Breast epithelium (tissue), 4 donors: ENCODE measurements around the gene NDUFAF2. TPM values are rescaled to one million over a fixed set of nuclear protein-coding genes. Genes with fewer than 3 reads are reported as not detected.

Source experiments
- DNase-seq, 2 donors: peaks; one replicate each; pipeline ENCODE4 v3.0.0-alpha.2; 2019; ENCODE audit warnings: low spot score in 2 of 2
- H3K27ac ChIP-seq, 2 donors: fragments of 200-600 bp; sonication (generic) in 1 of 2; one replicate each; pipeline ENCODE4 v1.5.1; 2016 to 2019; ENCODE audit warnings: mild to moderate bottlenecking in 1 of 2
- H3K27me3 ChIP-seq, 2 donors: fragments of 200-600 bp; sonication (generic) in 1 of 2; one replicate each; pipeline versions ENCODE4 v1.5.1 to v1.6.0; 2017 to 2019; ENCODE audit warnings: control low read depth in 1 of 2, mild to moderate bottlenecking in 1 of 2
- H3K36me3 ChIP-seq: fragments of 200-600 bp; one replicate; pipeline ENCODE4 v1.5.1; 2019
- H3K4me1 ChIP-seq, 2 donors: fragments of 200-600 bp; sonication (generic); one replicate each; pipeline ENCODE4 v1.5.1; 2016 to 2019; ENCODE audit warnings: control low read depth in 1 of 2
- H3K4me3 ChIP-seq, 3 donors: fragments of 200-600 bp; sonication (generic); 1 replicate in 2 of 3; 2 replicates in 1 of 3; pipeline ENCODE4 v1.5.1; 2016 to 2019; ENCODE audit warnings: mild to moderate bottlenecking in 3 of 3, moderate library complexity in 2 of 3
- H3K9me3 ChIP-seq, 2 donors: fragments of 200-600 bp; sonication (generic) in 1 of 2; one replicate each; pipeline ENCODE4 v1.5.1; 2016 to 2019; ENCODE audit warnings: control low read depth in 1 of 2
- POLR2A ChIP-seq: fragments of 450-650 bp; IDR thresholded peaks from one replicate; pipeline ENCODE4 v1.6.1; 2016; ENCODE audit warnings: antibody characterized with exemption, mild to moderate bottlenecking, moderate library complexity
- POLR2AphosphoS5 ChIP-seq, 3 donors: sonication (generic); formaldehyde crosslinking; IDR thresholded peaks; one replicate each; pipeline ENCODE4 v1.6.1; 2017; ENCODE audit warnings: antibody characterized with exemption in 3 of 3
- intact Hi-C: fragments of 100-400 bp; cut with DNase I; formaldehyde crosslinking; loops from one replicate; pipeline ENCODE4 v1.15.1; 2023; ENCODE audit warnings: low total_unique reads
- total RNA-seq, 3 donors: library from RNA; depleted of rRNA; stranded (reverse); fragments of >200 nt; gene quantifications; one replicate each; pipeline ENCODE4 v1.1.0, GENCODE V29; 2016
- TF ChIP-seq, protein P1 (sequence below), 3 donors: fragments of 450-650 bp; IDR thresholded peaks; one replicate each; pipeline ENCODE4 v1.5.1; 2016 to 2017; ENCODE audit warnings: antibody characterized with exemption in 3 of 3, mild to moderate bottlenecking in 3 of 3, moderate library complexity in 3 of 3

The NDUFAF2 gene
- total RNA-seq, 3 donors from 2014 or later = 14.9 to 22.6 (median 19.8) TPM

DNA sequence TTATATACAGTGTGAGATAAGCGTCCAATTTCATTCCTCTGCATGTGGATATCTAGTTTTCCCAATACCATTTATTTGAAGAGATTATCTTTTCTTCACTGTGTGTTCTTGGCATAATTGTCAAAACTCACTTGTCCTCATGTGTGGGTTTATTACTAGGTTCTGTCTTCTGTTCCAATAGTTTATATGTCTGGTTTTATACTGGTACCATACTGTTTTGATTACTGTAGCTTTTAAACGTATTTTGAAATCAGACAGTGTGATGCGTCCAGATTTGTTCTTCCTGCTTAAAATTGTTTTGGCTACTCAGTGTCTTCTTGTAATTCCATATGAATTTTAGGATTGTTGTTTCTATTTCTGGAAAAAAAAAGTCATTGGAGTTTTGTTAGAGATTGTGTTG is 10.2 kb downstream of the NDUFAF2 start:
- TF ChIP-seq, protein P1, sequence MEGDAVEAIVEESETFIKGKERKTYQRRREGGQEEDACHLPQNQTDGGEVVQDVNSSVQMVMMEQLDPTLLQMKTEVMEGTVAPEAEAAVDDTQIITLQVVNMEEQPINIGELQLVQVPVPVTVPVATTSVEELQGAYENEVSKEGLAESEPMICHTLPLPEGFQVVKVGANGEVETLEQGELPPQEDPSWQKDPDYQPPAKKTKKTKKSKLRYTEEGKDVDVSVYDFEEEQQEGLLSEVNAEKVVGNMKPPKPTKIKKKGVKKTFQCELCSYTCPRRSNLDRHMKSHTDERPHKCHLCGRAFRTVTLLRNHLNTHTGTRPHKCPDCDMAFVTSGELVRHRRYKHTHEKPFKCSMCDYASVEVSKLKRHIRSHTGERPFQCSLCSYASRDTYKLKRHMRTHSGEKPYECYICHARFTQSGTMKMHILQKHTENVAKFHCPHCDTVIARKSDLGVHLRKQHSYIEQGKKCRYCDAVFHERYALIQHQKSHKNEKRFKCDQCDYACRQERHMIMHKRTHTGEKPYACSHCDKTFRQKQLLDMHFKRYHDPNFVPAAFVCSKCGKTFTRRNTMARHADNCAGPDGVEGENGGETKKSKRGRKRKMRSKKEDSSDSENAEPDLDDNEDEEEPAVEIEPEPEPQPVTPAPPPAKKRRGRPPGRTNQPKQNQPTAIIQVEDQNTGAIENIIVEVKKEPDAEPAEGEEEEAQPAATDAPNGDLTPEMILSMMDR (IDR thresholded peaks at IDR 0.05) = no peak
- no peak for TF ChIP-seq POLR2AphosphoS5 (IDR thresholded peaks at IDR 0.05)
- Histone ChIP-seq H3K4me3 (no peak overlapping the region), H3K4me1 (no peaks in the 10 kb centered on the region), H3K36me3 (no peaks in the 10 kb centered on the region), H3K9me3 (peaks cover 0 to 11% of the 10 kb centered on the region in 2 donors), H3K27me3 (no peaks in the 10 kb centered on the region), H3K27ac (no peak overlapping the region)
- DNase-seq = no peak
- intact Hi-C loops = no loop called here

DNA sequence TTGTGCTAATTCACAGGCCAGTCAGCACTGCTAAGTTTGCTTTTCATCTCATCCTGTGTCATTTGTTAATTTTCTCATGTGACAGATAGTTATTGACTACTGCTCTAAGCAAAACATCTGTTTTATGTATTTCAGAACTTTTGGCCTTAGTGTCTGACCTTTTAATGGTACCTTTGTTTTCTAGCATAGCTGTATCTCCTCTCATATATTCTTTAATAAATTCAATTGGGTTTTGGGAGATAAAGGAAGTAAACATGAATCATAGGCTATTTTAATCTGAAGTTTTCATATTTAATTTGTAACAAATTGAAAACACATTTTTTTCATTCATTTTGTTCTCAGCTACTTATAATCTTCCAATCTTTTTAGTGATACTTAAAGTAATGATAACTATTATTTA is 13.1 kb downstream of the NDUFAF2 start:
- intact Hi-C loops = no loop called here
- no peak for DNase-seq
- Histone ChIP-seq H3K36me3 (no peaks in the 10 kb centered on the region), H3K27ac (no peak overlapping the region), H3K4me3 (no peak overlapping the region), H3K4me1 (no peaks in the 10 kb centered on the region), H3K9me3 (peaks cover 0 to 11% of the 10 kb centered on the region in 2 donors), H3K27me3 (no peaks in the 10 kb centered on the region)
- no peak for TF ChIP-seq POLR2AphosphoS5 (IDR thresholded peaks at IDR 0.05)
- TF ChIP-seq POLR2A = no peak
- TF ChIP-seq, protein P1 (IDR thresholded peaks at IDR 0.05) = no peak

GRCh38 chr5:60958712-60959111 is 13.7 kb downstream of the NDUFAF2 start:
- intact Hi-C loops = no loop called here
- no peak overlapping the region for H3K4me3 ChIP-seq
- no peak for DNase-seq

DNA sequence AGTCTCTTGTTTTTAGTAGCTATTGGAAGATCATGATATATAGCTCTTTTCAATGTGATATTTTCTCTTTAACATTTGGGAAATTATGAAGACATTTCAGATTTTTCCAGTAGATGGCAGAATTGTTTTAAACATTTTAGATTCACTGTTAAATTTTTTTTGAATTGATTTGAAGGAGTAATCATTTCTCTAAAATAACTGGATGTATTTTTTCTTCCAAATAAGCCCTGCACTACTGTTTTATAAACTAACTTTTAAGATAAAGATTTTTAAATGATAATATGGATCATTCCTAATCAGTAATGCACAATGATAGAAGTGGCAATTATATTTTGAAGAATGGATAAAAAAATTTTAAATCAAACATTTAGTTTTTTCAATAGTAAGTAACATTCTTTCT is 14.2 kb downstream of the NDUFAF2 start:
- intact Hi-C loops = no loop called here
- H3K36me3 ChIP-seq = no peaks in the 10 kb centered on the region
- H3K27ac ChIP-seq = no peak overlapping the region
- H3K27me3 ChIP-seq = no peaks in the 10 kb centered on the region
- TF ChIP-seq POLR2AphosphoS5 (IDR thresholded peaks at IDR 0.05) = no peak
- TF ChIP-seq, protein P1 (IDR thresholded peaks at IDR 0.05) = peak in 1 of 3 donors; percentile 9
- TF ChIP-seq POLR2A = no peak
- peaks cover 0 to 11% of the 10 kb centered on the region in 2 donors for H3K9me3 ChIP-seq
- DNase-seq = no peak
- no peaks in the 10 kb centered on the region for H3K4me1 ChIP-seq
- H3K4me3 ChIP-seq = no peak overlapping the region

More at GRCh38 chr5:60958712-60959111, 13.7 kb downstream of the NDUFAF2 start:
- H3K27ac ChIP-seq = no peak overlapping the region
- TF ChIP-seq POLR2AphosphoS5 (IDR thresholded peaks at IDR 0.05) = no peak
- TF ChIP-seq, protein P1 (IDR thresholded peaks at IDR 0.05) = no peak
- no peak for TF ChIP-seq POLR2A
- peaks cover 0 to 11% of the 10 kb centered on the region in 2 donors for H3K9me3 ChIP-seq
- H3K27me3 ChIP-seq = no peaks in the 10 kb centered on the region
- no peaks in the 10 kb centered on the region for H3K4me1 ChIP-seq
- no peaks in the 10 kb centered on the region for H3K36me3 ChIP-seq

GRCh38 chr5:60960591-60960990 is 15.6 kb downstream of the NDUFAF2 start:
- no peak overlapping the region for H3K4me3 ChIP-seq
- TF ChIP-seq, protein P1 (IDR thresholded peaks at IDR 0.05) = no peak
- TF ChIP-seq POLR2AphosphoS5 (IDR thresholded peaks at IDR 0.05) (no peak), POLR2A (no peak)
- no peak overlapping the region for H3K27ac ChIP-seq
- DNase-seq = no peak
- H3K36me3 ChIP-seq = no peaks in the 10 kb centered on the region
- no peaks in the 10 kb centered on the region for H3K27me3 ChIP-seq
- no peaks in the 10 kb centered on the region for H3K9me3 ChIP-seq
- intact Hi-C loops = no loop called here
- no peaks in the 10 kb centered on the region for H3K4me1 ChIP-seq
